RWPE1 (cell line): ENCODE results near the gene HEG1.

Source experiments
- CTCF ChIA-PET: fragments of 350-600 bp; sonication (Branson Sonifier 250); formaldehyde crosslinking; extraction: SDS; loops from one replicate; lab custom pipeline; 2021; lab: Yijun Ruan, JAX
- POLR2A ChIA-PET: fragments of 400-600 bp; formaldehyde crosslinking; extraction: SDS; loops from one replicate; lab custom pipeline; 2020; ENCODE audit warnings: antibody characterized with exemption; ENCODE audit not compliant: low non-redundant PET; lab: Yijun Ruan, JAX
- DNase-seq: peaks from one replicate; pipeline ENCODE4 v3.0.0; 2012; ENCODE audit warnings: low spot score
- H3K27ac ChIP-seq: fragments of 450-650 bp; 2 replicates; pipeline ENCODE4 v1.5.1; 2017
- TF ChIP-seq, protein P1 (sequence below): fragments of 450-650 bp; conservative IDR thresholded peaks from 2 replicates; pipeline ENCODE4 v1.5.1; 2017; ENCODE audit warnings: low read depth, mild to moderate bottlenecking

Gene HEG1

DNA sequence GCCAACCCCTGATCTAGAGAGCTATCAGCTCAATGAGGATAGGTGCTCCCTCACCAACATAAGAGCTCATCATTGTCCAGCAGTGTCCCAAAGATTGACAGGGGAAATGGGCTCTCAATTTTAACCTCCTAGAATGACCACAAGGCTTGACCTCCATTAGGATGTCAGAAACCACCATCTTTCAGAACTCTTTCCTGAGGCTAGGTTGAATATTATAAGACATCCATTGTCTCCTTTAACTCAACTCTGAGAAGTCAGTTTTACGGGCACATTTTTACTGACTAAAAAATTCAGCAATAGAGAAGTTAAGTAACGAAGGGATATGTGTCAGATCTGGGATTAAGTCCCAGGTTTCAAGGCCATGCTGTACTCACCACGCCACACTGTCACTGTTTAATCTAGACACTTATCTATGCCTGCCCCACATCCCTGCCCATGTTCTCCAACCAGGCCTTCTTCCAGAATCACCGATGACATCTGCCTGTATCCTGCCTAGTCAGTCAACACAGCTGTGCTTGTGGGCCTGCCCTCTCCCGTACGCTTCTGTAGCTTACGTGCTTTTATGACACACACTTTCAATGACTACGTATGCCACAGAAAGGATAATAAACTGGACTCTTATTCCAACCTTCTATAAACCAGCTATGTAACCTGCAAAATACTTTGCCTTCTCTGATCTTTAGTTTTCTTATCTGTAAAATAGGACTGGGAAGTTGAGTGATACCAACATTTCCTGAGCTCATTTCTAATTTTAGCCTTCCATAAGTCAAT, 104.1 kb downstream of the HEG1 start:
- ChIA-PET CTCF (interaction anchor here (0.6 kb wide), 2 partner anchors 18 to 387 kb away, joined by 3 to 4 read pairs; no protein-coding TSS in a partner anchor), POLR2A (no interaction called here)
- TF ChIP-seq, protein P1, sequence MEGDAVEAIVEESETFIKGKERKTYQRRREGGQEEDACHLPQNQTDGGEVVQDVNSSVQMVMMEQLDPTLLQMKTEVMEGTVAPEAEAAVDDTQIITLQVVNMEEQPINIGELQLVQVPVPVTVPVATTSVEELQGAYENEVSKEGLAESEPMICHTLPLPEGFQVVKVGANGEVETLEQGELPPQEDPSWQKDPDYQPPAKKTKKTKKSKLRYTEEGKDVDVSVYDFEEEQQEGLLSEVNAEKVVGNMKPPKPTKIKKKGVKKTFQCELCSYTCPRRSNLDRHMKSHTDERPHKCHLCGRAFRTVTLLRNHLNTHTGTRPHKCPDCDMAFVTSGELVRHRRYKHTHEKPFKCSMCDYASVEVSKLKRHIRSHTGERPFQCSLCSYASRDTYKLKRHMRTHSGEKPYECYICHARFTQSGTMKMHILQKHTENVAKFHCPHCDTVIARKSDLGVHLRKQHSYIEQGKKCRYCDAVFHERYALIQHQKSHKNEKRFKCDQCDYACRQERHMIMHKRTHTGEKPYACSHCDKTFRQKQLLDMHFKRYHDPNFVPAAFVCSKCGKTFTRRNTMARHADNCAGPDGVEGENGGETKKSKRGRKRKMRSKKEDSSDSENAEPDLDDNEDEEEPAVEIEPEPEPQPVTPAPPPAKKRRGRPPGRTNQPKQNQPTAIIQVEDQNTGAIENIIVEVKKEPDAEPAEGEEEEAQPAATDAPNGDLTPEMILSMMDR: no peak
- no peak overlapping the region for H3K27ac ChIP-seq
- no peak for DNase-seq

DNA sequence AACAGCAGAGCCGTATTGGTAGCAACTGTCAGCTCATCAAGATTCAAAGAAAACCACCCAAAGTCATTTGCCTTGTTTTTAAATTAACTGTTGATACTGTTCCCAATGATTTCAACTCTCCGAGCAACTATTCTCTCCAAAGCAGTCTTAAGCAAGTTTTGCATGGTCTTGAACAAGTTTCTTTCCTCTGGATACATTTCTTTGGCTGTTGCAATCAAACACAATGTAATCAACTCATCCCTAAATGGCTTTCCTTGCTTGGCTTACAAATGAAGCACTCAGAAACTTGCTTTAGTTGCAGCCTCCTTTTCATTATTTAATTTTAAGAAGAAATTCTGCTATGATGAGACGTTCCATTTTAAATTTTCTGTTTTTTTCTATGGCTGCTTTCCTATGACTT, 105.8 kb downstream of the HEG1 start:
- DNase-seq: no peak
- CTCF ChIA-PET: no interaction called here
- TF ChIP-seq, protein P1: no peak

DNA sequence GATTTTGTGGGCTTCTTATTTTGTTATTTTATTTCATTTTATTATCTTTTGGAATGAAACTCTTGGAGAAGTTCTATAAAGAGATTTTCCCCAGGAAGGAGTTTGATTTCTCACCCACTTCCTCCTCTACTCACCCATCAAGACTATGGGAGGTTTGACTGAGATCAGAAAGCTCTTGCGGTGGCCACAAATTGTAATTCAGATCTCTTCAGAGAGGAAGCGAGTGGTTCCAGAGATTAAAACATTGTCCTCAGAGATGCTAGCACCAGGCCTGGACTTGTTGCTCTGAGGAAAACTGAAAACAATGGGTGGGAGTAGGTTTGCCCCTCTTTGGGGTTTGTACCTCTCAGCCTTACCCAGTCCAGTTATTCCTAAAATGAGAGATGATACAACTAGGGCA, 113.2 kb downstream of the HEG1 start:
- no peak overlapping the region for H3K27ac ChIP-seq
- TF ChIP-seq, protein P1: no peak
- ChIA-PET POLR2A (no interaction called here), CTCF (interaction anchor here (0.6 kb wide), 1 partner anchor 17 kb away, joined by 5 read pairs; no protein-coding TSS in a partner anchor)
- DNase-seq: no peak

More for the DNA sequence above, 105.8 kb downstream of the HEG1 start:
- POLR2A ChIA-PET: no interaction called here
- H3K27ac ChIP-seq: no peak overlapping the region

- no peak for DNase-seq
- POLR2A ChIA-PET: no interaction called here
- TF ChIP-seq, protein P1: no peak
- CTCF ChIA-PET: no interaction called here
- H3K27ac ChIP-seq: no peak overlapping the region
Measured at GRCh38 chr3:124941771-124942170, 114.0 kb downstream of the HEG1 start.

DNA sequence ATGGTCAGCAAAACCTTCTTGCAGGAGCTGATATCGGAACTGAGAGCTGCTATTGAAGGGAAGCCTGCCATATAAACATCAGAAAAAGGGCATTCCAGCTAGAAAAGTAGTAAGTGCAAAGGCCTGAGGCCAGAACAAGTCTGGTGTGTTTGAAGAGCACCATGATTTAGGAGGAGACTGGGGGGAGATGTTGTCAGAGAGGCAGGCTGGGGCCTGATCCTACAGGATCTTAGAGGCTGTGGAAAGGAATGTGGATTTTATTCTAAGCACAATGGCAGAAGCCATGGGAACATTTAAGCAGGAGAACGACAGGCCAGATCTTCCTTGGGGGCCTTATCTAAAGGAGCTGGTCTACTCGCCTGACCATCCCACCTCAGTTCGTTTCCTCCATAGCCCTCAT, 116.1 kb downstream of the HEG1 start:
- DNase-seq: no peak
- ChIA-PET POLR2A (interaction anchor here (0.6 kb wide), 1 partner anchor 563 kb away, joined by 10 read pairs; no protein-coding TSS in a partner anchor), CTCF (interaction anchor here (0.6 kb wide), 1 partner anchor 100 kb away, joined by 4 read pairs; no protein-coding TSS in a partner anchor)
- TF ChIP-seq, protein P1: no peak
- no peak overlapping the region for H3K27ac ChIP-seq

- CTCF ChIA-PET: interaction anchor here (1.1 kb wide), 1 partner anchor 11 kb away, joined by 4 read pairs; no protein-coding TSS in a partner anchor
- DNase-seq: no peak
- TF ChIP-seq, protein P1: no peak
- H3K27ac ChIP-seq: no peak overlapping the region
- POLR2A ChIA-PET: interaction anchor here (0.5 to 0.6 kb wide), 2 partner anchors 290 to 564 kb away, joined by 3 to 10 read pairs; no protein-coding TSS in a partner anchor
Measured at GRCh38 chr3:124938896-124939295, 116.9 kb downstream of the HEG1 start.
